GM23338 (cell line): ENCODE data around the gene IGFBP5.

Experiments used
- CREB1 ChIP-seq: fragments of 250-450 bp; sonication (Bioruptor Pico); IDR thresholded peaks from 2 replicates; pipeline ENCODE4 v1.5.0; 2020; ENCODE audit warnings: low read depth, mild to moderate bottlenecking, moderate library complexity
- EZH2 ChIP-seq: fragments of 200-600 bp; sonication (generic); IDR thresholded peaks from one replicate; pipeline ENCODE4 v1.8.0; 2017; ENCODE audit warnings: antibody characterized with exemption, mild to moderate bottlenecking, low read depth; ENCODE audit not compliant: unreplicated experiment
- EZH2phosphoT487 ChIP-seq: fragments of 200-600 bp; sonication (generic); IDR thresholded peaks from one replicate; pipeline ENCODE4 v1.8.1; 2018; ENCODE audit warnings: antibody characterized with exemption; ENCODE audit not compliant: unreplicated experiment
- JUNB ChIP-seq: IDR thresholded peaks from one replicate; pipeline ENCODE4 v1.6.1; 2016; ENCODE audit warnings: antibody characterized with exemption; ENCODE audit not compliant: unreplicated experiment
- POLR2AphosphoS5 ChIP-seq: IDR thresholded peaks from 2 replicates; pipeline ENCODE4 v1.6.1; 2016; ENCODE audit warnings: antibody characterized with exemption, low read depth
- TF ChIP-seq, protein P1 (sequence below): IDR thresholded peaks from one replicate; pipeline ENCODE4 v1.6.1; 2018; ENCODE audit warnings: antibody characterized with exemption; ENCODE audit not compliant: unreplicated experiment
- TF ChIP-seq, protein P2 (sequence below), 2 experiments: fragments of 200-600 bp in 1 of 2; sonication (generic) in 1 of 2; conservative IDR thresholded peaks; 2 replicates each; pipeline versions ENCODE4 v1.5.1 to v1.6.1; 2016 to 2017; ENCODE audit warnings: antibody characterized with exemption in 2 of 2, low read depth in 2 of 2, mild to moderate bottlenecking in 2 of 2, moderate library complexity in 1 of 2
- TF ChIP-seq, protein P3 (sequence below): fragments of 250-450 bp; sonication (Bioruptor Pico); IDR thresholded peaks from 2 replicates; pipeline ENCODE4 v1.5.0; 2020; ENCODE audit warnings: mild to moderate bottlenecking, moderate library complexity
- TF ChIP-seq, protein P4 (sequence below): IDR thresholded peaks from 2 replicates; pipeline ENCODE4 v1.6.1; 2016; ENCODE audit warnings: antibody characterized with exemption

DNA sequence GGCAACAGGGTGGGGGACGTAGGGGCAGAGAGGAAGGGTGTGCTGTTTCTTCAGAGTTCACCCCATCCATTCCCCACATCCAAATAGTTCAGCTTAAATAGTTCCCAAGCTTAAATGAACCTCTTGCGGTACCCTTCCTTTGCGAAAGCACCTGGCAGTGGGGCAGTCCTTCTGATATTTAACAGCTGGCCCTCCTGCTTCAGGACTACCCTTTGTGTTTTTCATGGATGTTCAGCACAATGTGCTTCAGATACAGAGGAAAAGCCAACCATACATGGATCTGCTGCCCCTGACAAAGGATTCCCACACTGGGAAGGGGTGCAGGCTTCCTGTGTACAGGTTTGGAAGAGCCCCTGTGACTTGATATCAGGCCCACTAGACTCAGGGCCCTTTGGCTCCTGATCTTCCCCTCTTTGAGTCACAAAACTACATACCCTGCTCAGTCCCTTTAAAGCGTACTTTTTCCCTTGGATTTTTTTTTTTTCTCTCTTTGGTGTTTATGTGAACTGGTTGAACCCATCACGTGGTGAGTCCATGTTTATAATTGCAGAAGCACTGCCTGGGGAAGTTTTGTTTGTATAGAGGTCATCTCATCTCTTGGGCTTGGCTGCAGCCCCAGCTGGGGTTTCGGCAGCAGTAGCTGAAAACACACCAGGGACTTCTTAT lies 45.3 kb upstream of the IGFBP5 start:
- TF ChIP-seq, protein P1, sequence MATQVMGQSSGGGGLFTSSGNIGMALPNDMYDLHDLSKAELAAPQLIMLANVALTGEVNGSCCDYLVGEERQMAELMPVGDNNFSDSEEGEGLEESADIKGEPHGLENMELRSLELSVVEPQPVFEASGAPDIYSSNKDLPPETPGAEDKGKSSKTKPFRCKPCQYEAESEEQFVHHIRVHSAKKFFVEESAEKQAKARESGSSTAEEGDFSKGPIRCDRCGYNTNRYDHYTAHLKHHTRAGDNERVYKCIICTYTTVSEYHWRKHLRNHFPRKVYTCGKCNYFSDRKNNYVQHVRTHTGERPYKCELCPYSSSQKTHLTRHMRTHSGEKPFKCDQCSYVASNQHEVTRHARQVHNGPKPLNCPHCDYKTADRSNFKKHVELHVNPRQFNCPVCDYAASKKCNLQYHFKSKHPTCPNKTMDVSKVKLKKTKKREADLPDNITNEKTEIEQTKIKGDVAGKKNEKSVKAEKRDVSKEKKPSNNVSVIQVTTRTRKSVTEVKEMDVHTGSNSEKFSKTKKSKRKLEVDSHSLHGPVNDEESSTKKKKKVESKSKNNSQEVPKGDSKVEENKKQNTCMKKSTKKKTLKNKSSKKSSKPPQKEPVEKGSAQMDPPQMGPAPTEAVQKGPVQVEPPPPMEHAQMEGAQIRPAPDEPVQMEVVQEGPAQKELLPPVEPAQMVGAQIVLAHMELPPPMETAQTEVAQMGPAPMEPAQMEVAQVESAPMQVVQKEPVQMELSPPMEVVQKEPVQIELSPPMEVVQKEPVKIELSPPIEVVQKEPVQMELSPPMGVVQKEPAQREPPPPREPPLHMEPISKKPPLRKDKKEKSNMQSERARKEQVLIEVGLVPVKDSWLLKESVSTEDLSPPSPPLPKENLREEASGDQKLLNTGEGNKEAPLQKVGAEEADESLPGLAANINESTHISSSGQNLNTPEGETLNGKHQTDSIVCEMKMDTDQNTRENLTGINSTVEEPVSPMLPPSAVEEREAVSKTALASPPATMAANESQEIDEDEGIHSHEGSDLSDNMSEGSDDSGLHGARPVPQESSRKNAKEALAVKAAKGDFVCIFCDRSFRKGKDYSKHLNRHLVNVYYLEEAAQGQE: no peak
- TF ChIP-seq, protein P2, sequence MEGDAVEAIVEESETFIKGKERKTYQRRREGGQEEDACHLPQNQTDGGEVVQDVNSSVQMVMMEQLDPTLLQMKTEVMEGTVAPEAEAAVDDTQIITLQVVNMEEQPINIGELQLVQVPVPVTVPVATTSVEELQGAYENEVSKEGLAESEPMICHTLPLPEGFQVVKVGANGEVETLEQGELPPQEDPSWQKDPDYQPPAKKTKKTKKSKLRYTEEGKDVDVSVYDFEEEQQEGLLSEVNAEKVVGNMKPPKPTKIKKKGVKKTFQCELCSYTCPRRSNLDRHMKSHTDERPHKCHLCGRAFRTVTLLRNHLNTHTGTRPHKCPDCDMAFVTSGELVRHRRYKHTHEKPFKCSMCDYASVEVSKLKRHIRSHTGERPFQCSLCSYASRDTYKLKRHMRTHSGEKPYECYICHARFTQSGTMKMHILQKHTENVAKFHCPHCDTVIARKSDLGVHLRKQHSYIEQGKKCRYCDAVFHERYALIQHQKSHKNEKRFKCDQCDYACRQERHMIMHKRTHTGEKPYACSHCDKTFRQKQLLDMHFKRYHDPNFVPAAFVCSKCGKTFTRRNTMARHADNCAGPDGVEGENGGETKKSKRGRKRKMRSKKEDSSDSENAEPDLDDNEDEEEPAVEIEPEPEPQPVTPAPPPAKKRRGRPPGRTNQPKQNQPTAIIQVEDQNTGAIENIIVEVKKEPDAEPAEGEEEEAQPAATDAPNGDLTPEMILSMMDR (conservative IDR thresholded peaks at IDR 0.05; ENCODE audit: low read depth in 2 of 2): no peak
- TF ChIP-seq JUNB (no peak), EZH2 (no peak), EZH2phosphoT487 (no peak), POLR2AphosphoS5 (no peak), CREB1 (no peak)
- TF ChIP-seq, protein P3, sequence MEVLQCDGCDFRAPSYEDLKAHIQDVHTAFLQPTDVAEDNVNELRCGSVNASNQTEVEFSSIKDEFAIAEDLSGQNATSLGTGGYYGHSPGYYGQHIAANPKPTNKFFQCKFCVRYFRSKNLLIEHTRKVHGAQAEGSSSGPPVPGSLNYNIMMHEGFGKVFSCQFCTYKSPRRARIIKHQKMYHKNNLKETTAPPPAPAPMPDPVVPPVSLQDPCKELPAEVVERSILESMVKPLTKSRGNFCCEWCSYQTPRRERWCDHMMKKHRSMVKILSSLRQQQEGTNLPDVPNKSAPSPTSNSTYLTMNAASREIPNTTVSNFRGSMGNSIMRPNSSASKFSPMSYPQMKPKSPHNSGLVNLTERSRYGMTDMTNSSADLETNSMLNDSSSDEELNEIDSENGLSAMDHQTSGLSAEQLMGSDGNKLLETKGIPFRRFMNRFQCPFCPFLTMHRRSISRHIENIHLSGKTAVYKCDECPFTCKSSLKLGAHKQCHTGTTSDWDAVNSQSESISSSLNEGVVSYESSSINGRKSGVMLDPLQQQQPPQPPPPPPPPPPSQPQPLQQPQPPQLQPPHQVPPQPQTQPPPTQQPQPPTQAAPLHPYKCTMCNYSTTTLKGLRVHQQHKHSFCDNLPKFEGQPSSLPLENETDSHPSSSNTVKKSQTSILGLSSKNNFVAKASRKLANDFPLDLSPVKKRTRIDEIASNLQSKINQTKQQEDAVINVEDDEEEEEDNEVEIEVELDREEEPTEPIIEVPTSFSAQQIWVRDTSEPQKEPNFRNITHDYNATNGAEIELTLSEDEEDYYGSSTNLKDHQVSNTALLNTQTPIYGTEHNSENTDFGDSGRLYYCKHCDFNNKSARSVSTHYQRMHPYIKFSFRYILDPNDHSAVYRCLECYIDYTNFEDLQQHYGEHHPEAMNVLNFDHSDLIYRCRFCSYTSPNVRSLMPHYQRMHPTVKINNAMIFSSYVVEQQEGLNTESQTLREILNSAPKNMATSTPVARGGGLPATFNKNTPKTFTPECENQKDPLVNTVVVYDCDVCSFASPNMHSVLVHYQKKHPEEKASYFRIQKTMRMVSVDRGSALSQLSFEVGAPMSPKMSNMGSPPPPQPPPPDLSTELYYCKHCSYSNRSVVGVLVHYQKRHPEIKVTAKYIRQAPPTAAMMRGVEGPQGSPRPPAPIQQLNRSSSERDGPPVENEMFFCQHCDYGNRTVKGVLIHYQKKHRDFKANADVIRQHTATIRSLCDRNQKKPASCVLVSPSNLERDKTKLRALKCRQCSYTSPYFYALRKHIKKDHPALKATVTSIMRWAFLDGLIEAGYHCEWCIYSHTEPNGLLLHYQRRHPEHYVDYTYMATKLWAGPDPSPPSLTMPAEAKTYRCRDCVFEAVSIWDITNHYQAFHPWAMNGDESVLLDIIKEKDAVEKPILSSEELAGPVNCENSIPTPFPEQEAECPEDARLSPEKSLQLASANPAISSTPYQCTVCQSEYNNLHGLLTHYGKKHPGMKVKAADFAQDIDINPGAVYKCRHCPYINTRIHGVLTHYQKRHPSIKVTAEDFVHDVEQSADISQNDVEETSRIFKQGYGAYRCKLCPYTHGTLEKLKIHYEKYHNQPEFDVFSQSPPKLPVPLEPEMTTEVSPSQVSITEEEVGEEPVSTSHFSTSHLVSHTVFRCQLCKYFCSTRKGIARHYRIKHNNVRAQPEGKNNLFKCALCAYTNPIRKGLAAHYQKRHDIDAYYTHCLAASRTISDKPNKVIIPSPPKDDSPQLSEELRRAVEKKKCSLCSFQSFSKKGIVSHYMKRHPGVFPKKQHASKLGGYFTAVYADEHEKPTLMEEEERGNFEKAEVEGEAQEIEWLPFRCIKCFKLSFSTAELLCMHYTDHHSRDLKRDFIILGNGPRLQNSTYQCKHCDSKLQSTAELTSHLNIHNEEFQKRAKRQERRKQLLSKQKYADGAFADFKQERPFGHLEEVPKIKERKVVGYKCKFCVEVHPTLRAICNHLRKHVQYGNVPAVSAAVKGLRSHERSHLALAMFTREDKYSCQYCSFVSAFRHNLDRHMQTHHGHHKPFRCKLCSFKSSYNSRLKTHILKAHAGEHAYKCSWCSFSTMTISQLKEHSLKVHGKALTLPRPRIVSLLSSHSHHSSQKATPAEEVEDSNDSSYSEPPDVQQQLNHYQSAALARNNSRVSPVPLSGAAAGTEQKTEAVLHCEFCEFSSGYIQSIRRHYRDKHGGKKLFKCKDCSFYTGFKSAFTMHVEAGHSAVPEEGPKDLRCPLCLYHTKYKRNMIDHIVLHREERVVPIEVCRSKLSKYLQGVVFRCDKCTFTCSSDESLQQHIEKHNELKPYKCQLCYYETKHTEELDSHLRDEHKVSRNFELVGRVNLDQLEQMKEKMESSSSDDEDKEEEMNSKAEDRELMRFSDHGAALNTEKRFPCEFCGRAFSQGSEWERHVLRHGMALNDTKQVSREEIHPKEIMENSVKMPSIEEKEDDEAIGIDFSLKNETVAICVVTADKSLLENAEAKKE (CRISPR knock-in tag): no peak
- TF ChIP-seq, protein P4, sequence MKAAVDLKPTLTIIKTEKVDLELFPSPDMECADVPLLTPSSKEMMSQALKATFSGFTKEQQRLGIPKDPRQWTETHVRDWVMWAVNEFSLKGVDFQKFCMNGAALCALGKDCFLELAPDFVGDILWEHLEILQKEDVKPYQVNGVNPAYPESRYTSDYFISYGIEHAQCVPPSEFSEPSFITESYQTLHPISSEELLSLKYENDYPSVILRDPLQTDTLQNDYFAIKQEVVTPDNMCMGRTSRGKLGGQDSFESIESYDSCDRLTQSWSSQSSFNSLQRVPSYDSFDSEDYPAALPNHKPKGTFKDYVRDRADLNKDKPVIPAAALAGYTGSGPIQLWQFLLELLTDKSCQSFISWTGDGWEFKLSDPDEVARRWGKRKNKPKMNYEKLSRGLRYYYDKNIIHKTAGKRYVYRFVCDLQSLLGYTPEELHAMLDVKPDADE: no peak
